ENCODE measurements around the gene USE1. TPM values are rescaled to one million over a fixed set of nuclear protein-coding genes. Genes with fewer than 3 reads are reported as not detected.

The USE1 gene
- total RNA-seq, 1 donor from 2014 or later: 234 TPM

- peaks cover 78 to 79% of the 10 kb centered on the region in 2 donors for H3K36me3 ChIP-seq
Measured at GRCh38 chr19:17178291-17178690, 36.9 kb upstream of the USE1 start.

DNA sequence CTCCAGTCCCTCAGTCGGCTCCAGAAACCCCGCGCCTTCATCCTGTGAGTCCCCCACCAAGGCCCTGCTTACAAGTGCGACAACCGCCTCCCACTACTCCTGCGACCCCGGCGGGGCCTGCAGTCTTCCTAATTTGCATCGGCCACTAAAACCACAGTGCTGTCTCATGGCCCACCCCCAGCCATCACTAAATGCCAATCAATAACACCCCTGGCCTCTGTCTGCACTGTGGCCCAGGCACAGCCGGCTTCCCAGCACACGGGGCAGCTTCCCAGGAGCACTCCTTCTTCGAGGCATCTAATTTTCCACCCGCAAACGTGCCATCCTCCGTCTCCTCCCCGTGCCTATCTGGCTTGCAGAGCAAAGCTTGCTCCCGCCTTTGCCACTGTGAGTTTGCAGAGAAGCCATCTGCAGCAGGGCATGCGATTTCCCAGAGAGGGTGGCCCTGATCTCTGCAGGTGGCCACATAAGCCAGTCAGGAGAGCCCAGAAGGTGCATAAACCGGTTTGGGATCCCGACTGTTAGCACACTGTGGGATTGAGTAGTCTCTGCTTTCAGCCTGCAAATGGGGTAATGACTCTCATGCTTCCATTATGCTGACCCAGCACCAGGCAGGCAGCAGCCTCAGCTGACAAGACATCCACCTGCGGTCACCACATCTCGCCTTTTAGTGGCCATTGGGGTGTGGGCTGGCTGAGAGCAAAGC lies 34.0 kb upstream of the USE1 start:
- TF ChIP-seq CTCF (IDR thresholded peaks at IDR 0.05): no peak
- intact Hi-C loops (cut with DNase I): no loop called here

More at GRCh38 chr19:17178291-17178690, 36.9 kb upstream of the USE1 start:
- no peaks in the 10 kb centered on the region for H3K4me1 ChIP-seq
- no peak for TF ChIP-seq CTCF (IDR thresholded peaks at IDR 0.05)
- H3K27ac ChIP-seq: no peak overlapping the region
- no peak overlapping the region for H3K4me3 ChIP-seq
- no peak for DNase-seq (ENCODE audit: low spot score in 2 of 2)
- intact Hi-C loops (cut with DNase I): no loop called here
- no peaks in the 10 kb centered on the region for H3K9me3 ChIP-seq
- H3K27me3 ChIP-seq: no peaks in the 10 kb centered on the region

GRCh38 chr19:17183271-17183761 lies 31.8 kb upstream of the USE1 start:
- intact Hi-C loops (cut with DNase I): no loop called here
- H3K27me3 ChIP-seq: no peaks in the 10 kb centered on the region
- H3K36me3 ChIP-seq: peaks cover 79% of the 10 kb centered on the region in 2 donors
- H3K9me3 ChIP-seq: no peaks in the 10 kb centered on the region
- no peak overlapping the region for H3K4me3 ChIP-seq
- H3K27ac ChIP-seq: no peak overlapping the region
- TF ChIP-seq CTCF (IDR thresholded peaks at IDR 0.05): no peak
- DNase-seq (ENCODE audit: low spot score in 2 of 2): no peak
- H3K4me1 ChIP-seq: no peaks in the 10 kb centered on the region

More for the DNA sequence above, 34.0 kb upstream of the USE1 start:
- DNase-seq (ENCODE audit: low spot score in 2 of 2): no peak
- H3K9me3 ChIP-seq: no peaks in the 10 kb centered on the region
- no peak overlapping the region for H3K4me3 ChIP-seq
- no peak overlapping the region for H3K27ac ChIP-seq
- no peaks in the 10 kb centered on the region for H3K27me3 ChIP-seq
- no peaks in the 10 kb centered on the region for H3K4me1 ChIP-seq
- H3K36me3 ChIP-seq: peaks cover 77 to 79% of the 10 kb centered on the region in 2 donors

DNA sequence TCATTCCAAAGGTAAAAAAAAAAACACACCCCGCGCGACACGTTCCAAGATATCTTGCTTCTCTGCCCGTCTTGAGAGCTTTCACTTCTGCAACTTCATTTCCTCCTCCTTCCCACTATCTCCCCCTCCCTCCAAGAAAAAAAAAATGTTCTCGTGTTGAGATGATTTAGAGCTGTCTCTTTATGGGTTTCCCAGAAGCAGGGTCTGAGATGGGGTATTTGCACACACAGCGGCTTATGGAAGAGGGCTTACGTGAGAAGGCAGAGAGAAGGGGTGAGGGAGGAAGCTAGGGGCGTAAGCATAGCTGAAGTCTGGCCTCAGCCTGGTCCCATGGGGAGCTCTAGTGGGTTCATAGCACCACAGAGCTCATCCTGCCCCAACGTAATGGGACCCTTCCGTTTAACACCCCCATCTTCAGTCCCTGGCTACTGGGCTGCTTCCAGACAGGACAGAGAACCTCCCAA lies 31.3 kb upstream of the USE1 start:
- intact Hi-C loops (cut with DNase I): no loop called here
- Histone ChIP-seq H3K4me3 (no peak overlapping the region), H3K9me3 (no peaks in the 10 kb centered on the region), H3K4me1 (no peaks in the 10 kb centered on the region), H3K27ac (no peak overlapping the region), H3K27me3 (no peaks in the 10 kb centered on the region), H3K36me3 (peaks cover 79 to 80% of the 10 kb centered on the region in 2 donors)
- no peak for TF ChIP-seq CTCF (IDR thresholded peaks at IDR 0.05)
- no peak for DNase-seq (ENCODE audit: low spot score in 2 of 2)

GRCh38 chr19:17184371-17184841 lies 30.8 kb upstream of the USE1 start:
- Histone ChIP-seq H3K4me1 (no peaks in the 10 kb centered on the region), H3K36me3 (peaks cover 84 to 85% of the 10 kb centered on the region in 2 donors), H3K27ac (no peak overlapping the region), H3K27me3 (no peaks in the 10 kb centered on the region), H3K4me3 (no peak overlapping the region), H3K9me3 (no peaks in the 10 kb centered on the region)
- no peak for TF ChIP-seq CTCF (IDR thresholded peaks at IDR 0.05)
- DNase-seq (ENCODE audit: low spot score in 2 of 2): no peak
- intact Hi-C loops (cut with DNase I): no loop called here

Data from ascending aorta (tissue), 2 donors.